Inflammatory macrophage treated with lipopolysaccharide for 1 hour (primary cell): ENCODE measurements around the gene PRR19.

Source experiments
- DNase-seq, 2 donors: peaks; one replicate each; pipeline ENCODE4 v3.0.0-alpha.2; 2020 to 2022

PRR19 gene

GRCh38 chr19:42284066-42284501 lies 17.8 kb upstream of the PRR19 start:
- DNase-seq, result peak; percentile 50 to 71

GRCh38 chr19:42284591-42285341 lies 17.2 kb upstream of the PRR19 start:
- no peak for DNase-seq

- no peak for DNase-seq
Observed at GRCh38 chr19:42285541-42285941, 16.4 kb upstream of the PRR19 start.

- DNase-seq, result no peak
Observed at GRCh38 chr19:42285988-42286348, 16.0 kb upstream of the PRR19 start.

- peak in 1 of 2 donors; percentile 33 for DNase-seq
Observed at GRCh38 chr19:42286349-42287016, 15.4 kb upstream of the PRR19 start.

- DNase-seq, result no peak
Observed at GRCh38 chr19:42287017-42287826, 14.7 kb upstream of the PRR19 start.

- DNase-seq, result no peak
Observed at GRCh38 chr19:42287827-42288107, 14.2 kb upstream of the PRR19 start.

- DNase-seq, result no peak
Observed at GRCh38 chr19:42288387-42288786, 13.5 kb upstream of the PRR19 start.

- DNase-seq, result no peak
Observed at GRCh38 chr19:42288881-42289555, 12.9 kb upstream of the PRR19 start.

GRCh38 chr19:42289556-42290041 lies 12.3 kb upstream of the PRR19 start:
- no peak for DNase-seq

- no peak for DNase-seq
Observed at GRCh38 chr19:42290136-42290522, 11.8 kb upstream of the PRR19 start.

GRCh38 chr19:42290523-42291434 lies 11.2 kb upstream of the PRR19 start:
- DNase-seq, result peak in 1 of 2 donors; percentile 35

- DNase-seq, result no peak
Observed at GRCh38 chr19:42291435-42291810, 10.5 kb upstream of the PRR19 start.

- DNase-seq, result no peak
Observed at GRCh38 chr19:42292042-42292960, 9.6 kb upstream of the PRR19 start.

- DNase-seq, result no peak
Observed at GRCh38 chr19:42292963-42293362, 9.0 kb upstream of the PRR19 start.

GRCh38 chr19:42293540-42293939 lies 8.4 kb upstream of the PRR19 start:
- DNase-seq, result no peak

GRCh38 chr19:42293948-42294347 lies 8.0 kb upstream of the PRR19 start:
- DNase-seq, result no peak

- no peak for DNase-seq
Observed at GRCh38 chr19:42294471-42295137, 7.3 kb upstream of the PRR19 start.

GRCh38 chr19:42295342-42295741 lies 6.6 kb upstream of the PRR19 start:
- DNase-seq, result no peak

GRCh38 chr19:42295831-42296525 lies 6.0 kb upstream of the PRR19 start:
- peak in 1 of 2 donors; percentile 90 for DNase-seq
